Measurements from ENCODE around the gene ORMDL3. TPM values are rescaled to one million over a fixed set of nuclear protein-coding genes. Genes with fewer than 3 reads are reported as not detected.

Gene ORMDL3
- total RNA-seq, 1 experiment from 2014 or later = 58.6 TPM

- no peak overlapping the region for H2BK5ac ChIP-seq (ENCODE audit: insufficient read length, low read length)
- H2AFZ ChIP-seq (ENCODE audit: low read length) = no peak overlapping the region
- Mint-ChIP-seq H3K9me3 (no peaks in the 10 kb centered on the region; a peak in 1 of 5 replicates), H3K27ac (no peak overlapping the region), H3K4me1 (peaks cover 8 to 23% of the 10 kb centered on the region in 2 experiments), H3K27me3 (ENCODE audit: low read depth) (peaks cover 22% of the 10 kb centered on the region), H3K36me3 (ENCODE audit: insufficient read depth in 1 of 3, low read depth in 3 of 3) (no peaks in the 10 kb centered on the region), H3K4me3 (no peak overlapping the region)
- no peaks in the 10 kb centered on the region for H4K20me1 ChIP-seq (ENCODE audit: control insufficient read depth, insufficient read depth, insufficient read length)
- no peak overlapping the region for H2BK12ac ChIP-seq (ENCODE audit: insufficient read length, low read depth, low read length)
- H3T11ph ChIP-seq (ENCODE audit: low read length) = no peak overlapping the region
- no peaks in the 10 kb centered on the region; the same call in 1 of the 2 replicates for H3K4me1 ChIP-seq (ENCODE audit: insufficient read depth, low read length)
- H3K79me1 ChIP-seq (ENCODE audit: insufficient read depth, low read depth, low read length, poor library complexity, severe bottlenecking) = no peaks in the 10 kb centered on the region
- no peak for DNase-seq
- no CpG with 5 or more reads among the region's 15 CpGs for WGBS (ENCODE audit: extremely low coverage, insufficient read length, low lambda C conversion rate)
- H3K4ac ChIP-seq (ENCODE audit: low read depth, low read length) = no peak overlapping the region
- no peaks in the 10 kb centered on the region for H3K79me2 ChIP-seq (ENCODE audit: insufficient read depth, low read length)
- no peak overlapping the region for H3K18ac ChIP-seq (ENCODE audit: insufficient read length, low read depth, low read length)
- no peak for TF ChIP-seq CTCF (conservative IDR thresholded peaks at IDR 0.05)
- H2AK5ac ChIP-seq (ENCODE audit: insufficient read length, low read length) = no peak overlapping the region
- no peak overlapping the region for H2BK15ac ChIP-seq (ENCODE audit: low read depth, low read length)
- no peak overlapping the region for H3K56ac ChIP-seq (ENCODE audit: insufficient read length, low read depth, low read length)
- no peak overlapping the region for H4K8ac ChIP-seq (replicated peaks; ENCODE audit: insufficient read length, low read depth, low read length)
- H4K91ac ChIP-seq (ENCODE audit: insufficient read length, low read depth, low read length) = no peak overlapping the region
- no peak overlapping the region for H4K5ac ChIP-seq (ENCODE audit: insufficient read length, low read depth, low read length)
- no peak overlapping the region; the same call in 1 of the 2 replicates for H3K14ac ChIP-seq (ENCODE audit: insufficient read depth, low read length)
- H3K27ac ChIP-seq (ENCODE audit: insufficient read length, low read depth, low read length) = no peak overlapping the region
- H2BK20ac ChIP-seq (ENCODE audit: low read depth, low read length, poor library complexity, severe bottlenecking) = no peak overlapping the region
- H3K27me3 ChIP-seq (ENCODE audit: insufficient read depth, low read length) = no peaks in the 10 kb centered on the region
- H3K23ac ChIP-seq (ENCODE audit: insufficient read length, low read depth, low read length) = no peak overlapping the region
- no peak overlapping the region for H2BK120ac ChIP-seq (ENCODE audit: low read depth, low read length, poor library complexity, severe bottlenecking)
- no peaks in the 10 kb centered on the region for H3K9me3 ChIP-seq (ENCODE audit: control insufficient read depth, low read depth, low read length)
- H3K23me2 ChIP-seq (ENCODE audit: insufficient read length, low read depth, low read length, poor library complexity, severe bottlenecking) = no peaks in the 10 kb centered on the region
- H3K9ac ChIP-seq (ENCODE audit: extremely low read depth, insufficient read length, low read length) = no peak overlapping the region
- H3K4me2 ChIP-seq (ENCODE audit: insufficient read depth, insufficient read length, low read length) = no peak overlapping the region
Observed at GRCh38 chr17:39946551-39947330, 19.3 kb upstream of the ORMDL3 start.

Measured in H9 (cell line).